CD4-positive, alpha-beta T cell (primary cell): ENCODE data around the gene ATAD2B. TPM values are rescaled to one million over a fixed set of nuclear protein-coding genes. Genes with fewer than 3 reads are reported as not detected.
A peak's percentile ranks its signal among the peaks of the same experiment; 100 is the strongest.

ENCODE experiments used
- ATAC-seq: fragments of 200-7000 bp; cut with Tn5 transposase; one replicate; pipeline ENCODE4 v1.10.0; 2022; ENCODE audit warnings: mild to moderate bottlenecking; ENCODE audit not compliant: poor library complexity
- CTCF ChIA-PET: fragments of 350-600 bp; sonication (Branson Sonifier 250); formaldehyde crosslinking; loops from one replicate; lab custom pipeline; 2021; ENCODE audit warnings: antibody characterized with exemption, inconsistent platforms; lab: Charles Lee
- POLR2A ChIA-PET: fragments of 350-600 bp; sonication (Branson Sonifier 250); formaldehyde crosslinking; loops from one replicate; lab custom pipeline; 2021; ENCODE audit warnings: antibody characterized with exemption, inconsistent platforms; lab: Charles Lee
- DNase-seq, 14 experiments: peaks; one replicate each; pipeline ENCODE4 v3.0.0-alpha.2; 2013 to 2020; ENCODE audit warnings: mixed read lengths in 2 of 14
- H3K27ac ChIP-seq, 2 donors: one replicate each; pipeline versions ENCODE4 v1.5.1 to v1.7.0; 2013; ENCODE audit warnings: low read length in 2 of 2, low read depth in 1 of 2, mild to moderate bottlenecking in 1 of 2
- H3K27me3 ChIP-seq, 2 experiments: 1 replicate in 1 of 2; 2 replicates in 1 of 2; pipeline versions ENCODE4 v1.6.1 to v1.7.0; 2013; ENCODE audit warnings: low read length in 2 of 2, control low read depth in 1 of 2, mild to moderate bottlenecking in 1 of 2, moderate library complexity in 1 of 2; ENCODE audit not compliant: insufficient read depth in 2 of 2, control insufficient read depth in 1 of 2
- H3K36me3 ChIP-seq: one replicate; pipeline ENCODE4 v1.6.1; 2013; ENCODE audit warnings: low read length, control low read depth; ENCODE audit not compliant: insufficient read depth
- H3K4me1 ChIP-seq: one replicate; pipeline ENCODE4 v1.6.1; 2013; ENCODE audit warnings: low read length, control low read depth; ENCODE audit not compliant: insufficient read depth
- H3K4me3 ChIP-seq: one replicate; pipeline ENCODE4 v1.5.1; 2013; ENCODE audit warnings: mild to moderate bottlenecking, low read length, moderate library complexity
- H3K9me3 ChIP-seq, 2 experiments: 1 replicate in 1 of 2; 2 replicates in 1 of 2; pipeline versions ENCODE4 v1.6.1 to v1.7.0; 2013; ENCODE audit warnings: low read length in 2 of 2, mild to moderate bottlenecking in 2 of 2, control low read depth in 1 of 2, moderate library complexity in 1 of 2; ENCODE audit not compliant: control insufficient read depth in 1 of 2, insufficient read depth in 1 of 2
- H3K27ac Mint-ChIP-seq: one replicate; pipeline ENCODE4 v1.8.0; 2020; ENCODE audit warnings: mixed read lengths
- H3K27me3 Mint-ChIP-seq: one replicate; pipeline ENCODE4 v1.8.0; 2021; ENCODE audit warnings: mixed read lengths
- H3K36me3 Mint-ChIP-seq: one replicate; pipeline ENCODE4 v1.8.0; 2021; ENCODE audit warnings: low read depth, mixed read lengths
- H3K4me1 Mint-ChIP-seq: one replicate; pipeline ENCODE4 v1.8.0; 2021; ENCODE audit warnings: low read depth, mixed read lengths
- H3K4me3 Mint-ChIP-seq: one replicate; pipeline ENCODE4 v1.8.0; 2020; ENCODE audit warnings: mild to moderate bottlenecking, mixed read lengths
- H3K9me3 Mint-ChIP-seq: one replicate; pipeline ENCODE4 v1.8.0; 2020; ENCODE audit warnings: mixed read lengths
- intact Hi-C, 2 experiments: fragments of 100-400 bp; cut with DNase I in 1 of 2; cut with micrococcal nuclease in 1 of 2; formaldehyde crosslinking; loops; one replicate each; pipeline versions ENCODE4 v1.15.1 to v1.9.0; 2023 to 2025; cut with DNase I, micrococcal nuclease
- total RNA-seq, 174 experiments: library from RNA in 2 of 174; stranded (reverse) in 2 of 174; gene quantifications; one replicate each; pipeline ENCODE4 v1.2.3 and lab custom pipeline; 2021 to 2026
- TF ChIP-seq, protein P1 (sequence below): fragments of 200-600 bp; IDR thresholded peaks from one replicate; pipeline ENCODE4 v1.8.0; 2022; ENCODE audit warnings: antibody characterized with exemption, mild to moderate bottlenecking

ATAD2B gene
- total RNA-seq, 2 experiments from 2014 or later: 30.7 to 35.4 TPM

DNA sequence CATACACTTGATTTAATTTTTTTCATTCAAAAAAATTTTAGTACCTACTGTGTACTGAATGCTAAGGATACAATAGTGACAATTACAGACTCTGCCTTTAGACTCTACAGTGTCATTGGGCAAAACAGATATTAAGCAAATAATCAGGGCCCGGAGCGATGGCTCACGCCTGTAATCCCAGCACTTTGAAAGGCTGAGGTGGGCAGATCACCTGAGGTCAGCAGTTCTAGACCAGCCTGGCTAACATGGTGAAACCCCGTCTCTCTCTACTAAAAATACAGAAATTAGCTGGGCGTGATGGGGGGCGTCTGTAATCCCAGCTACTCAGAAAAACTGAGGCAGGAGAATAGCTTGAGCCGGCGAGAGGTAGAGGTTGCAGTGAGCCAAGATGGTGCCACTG, 14.7 kb upstream of the ATAD2B start:
- DNase-seq: no peak
- intact Hi-C loops: loop anchor here (2.0 to 5.0 kb wide), 5 partner anchors 49 to 1731 kb away; partner anchors contain the start of genes DTNB (in 1 of the 2), FKBP1B (in 1 of the 2), ITSN2 (in 1 of the 2) and SF3B6 (in 1 of the 2)
- Histone ChIP-seq H3K9me3 (no peaks in the 10 kb centered on the region), H3K4me3 (no peak overlapping the region), H3K27me3 (no peaks in the 10 kb centered on the region), H3K27ac (no peak overlapping the region), H3K4me1 (peaks cover 19% of the 10 kb centered on the region), H3K36me3 (no peaks in the 10 kb centered on the region)
- TF ChIP-seq, protein P1, sequence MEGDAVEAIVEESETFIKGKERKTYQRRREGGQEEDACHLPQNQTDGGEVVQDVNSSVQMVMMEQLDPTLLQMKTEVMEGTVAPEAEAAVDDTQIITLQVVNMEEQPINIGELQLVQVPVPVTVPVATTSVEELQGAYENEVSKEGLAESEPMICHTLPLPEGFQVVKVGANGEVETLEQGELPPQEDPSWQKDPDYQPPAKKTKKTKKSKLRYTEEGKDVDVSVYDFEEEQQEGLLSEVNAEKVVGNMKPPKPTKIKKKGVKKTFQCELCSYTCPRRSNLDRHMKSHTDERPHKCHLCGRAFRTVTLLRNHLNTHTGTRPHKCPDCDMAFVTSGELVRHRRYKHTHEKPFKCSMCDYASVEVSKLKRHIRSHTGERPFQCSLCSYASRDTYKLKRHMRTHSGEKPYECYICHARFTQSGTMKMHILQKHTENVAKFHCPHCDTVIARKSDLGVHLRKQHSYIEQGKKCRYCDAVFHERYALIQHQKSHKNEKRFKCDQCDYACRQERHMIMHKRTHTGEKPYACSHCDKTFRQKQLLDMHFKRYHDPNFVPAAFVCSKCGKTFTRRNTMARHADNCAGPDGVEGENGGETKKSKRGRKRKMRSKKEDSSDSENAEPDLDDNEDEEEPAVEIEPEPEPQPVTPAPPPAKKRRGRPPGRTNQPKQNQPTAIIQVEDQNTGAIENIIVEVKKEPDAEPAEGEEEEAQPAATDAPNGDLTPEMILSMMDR: no peak
- Mint-ChIP-seq H3K27me3 (no peaks in the 10 kb centered on the region), H3K9me3 (no peaks in the 10 kb centered on the region), H3K4me3 (peak overlapping the region; percentile 64), H3K4me1 (peaks cover 34% of the 10 kb centered on the region), H3K27ac (no peak overlapping the region), H3K36me3 (peaks cover 12% of the 10 kb centered on the region)
- CTCF ChIA-PET: interaction anchor here (0.7 to 4.2 kb wide), 2 partner anchors 14 to 16 kb away, joined by 3 to 36 read pairs; partner anchors contain the start of gene ATAD2B
- ATAC-seq: no peak
- POLR2A ChIA-PET: interaction anchor here (4.5 kb wide), 1 partner anchor 14 kb away, joined by 117 read pairs; the partner anchor contains the start of gene ATAD2B

GRCh38 chr2:23940718-23941620, 14.0 kb upstream of the ATAD2B start:
- H3K4me3 ChIP-seq: peak overlapping the region; percentile 88
- intact Hi-C loops: loop anchor here (1.0 to 5.0 kb wide), 6 partner anchors 14 to 1731 kb away; partner anchors contain the start of genes ATAD2B (in 1 of the 2), DTNB (in 1 of the 2), FKBP1B (in 1 of the 2) and ITSN2 (in 1 of the 2)
- peaks cover 12% of the 10 kb centered on the region for H3K36me3 Mint-ChIP-seq
- peak overlapping the region; percentile 94 for H3K4me3 Mint-ChIP-seq
- peaks cover 19% of the 10 kb centered on the region for H3K4me1 ChIP-seq
- no peaks in the 10 kb centered on the region for H3K9me3 Mint-ChIP-seq
- peak overlapping the region; percentile 76 for H3K27ac Mint-ChIP-seq
- peaks cover 34% of the 10 kb centered on the region for H3K4me1 Mint-ChIP-seq
- CTCF ChIA-PET: interaction anchor here (1.9 to 4.2 kb wide), 2 partner anchors 14 to 144 kb away, joined by 5 to 36 read pairs; partner anchors contain the start of genes ATAD2B and TP53I3
- DNase-seq (peak in 8 of 14 experiments; percentile 15 to 66 (median 36)), ATAC-seq (peak; percentile 55)
- H3K27me3 ChIP-seq: no peaks in the 10 kb centered on the region
- H3K36me3 ChIP-seq: no peaks in the 10 kb centered on the region
- no peaks in the 10 kb centered on the region for H3K27me3 Mint-ChIP-seq
- POLR2A ChIA-PET: interaction anchor here (1.0 to 4.5 kb wide), 5 partner anchors 14 to 135 kb away, joined by 3 to 117 read pairs (median 5); partner anchors contain the start of genes ATAD2B, SF3B6 and WDCP
- peak overlapping the region in 1 of 2 donors; percentile 15 for H3K27ac ChIP-seq
- H3K9me3 ChIP-seq: no peaks in the 10 kb centered on the region
- TF ChIP-seq, protein P1: no peak
